ENCODE results near the gene CAMTA1.

- TF ChIP-seq EZH2phosphoT487 (IDR thresholded peaks at IDR 0.05; ENCODE audit: low read length) (no peak), CTCF (IDR thresholded peaks at IDR 0.05; ENCODE audit: low read length) (no peak)
Observed at GRCh38 chr1:7329868-7330615, 544.8 kb downstream of the CAMTA1 start.
